CD4-positive, alpha-beta T cell (primary cell): ENCODE data around the gene NDOR1. TPM values are rescaled to one million over a fixed set of nuclear protein-coding genes. Genes with fewer than 3 reads are reported as not detected.

ENCODE experiments used
- ATAC-seq: fragments of 200-7000 bp; cut with Tn5 transposase; one replicate; pipeline ENCODE4 v1.10.0; 2022; ENCODE audit warnings: mild to moderate bottlenecking; ENCODE audit not compliant: poor library complexity
- CTCF ChIA-PET: fragments of 350-600 bp; sonication (Branson Sonifier 250); formaldehyde crosslinking; loops from one replicate; lab custom pipeline; 2021; ENCODE audit warnings: antibody characterized with exemption, inconsistent platforms; lab: Charles Lee
- POLR2A ChIA-PET: fragments of 350-600 bp; sonication (Branson Sonifier 250); formaldehyde crosslinking; loops from one replicate; lab custom pipeline; 2021; ENCODE audit warnings: antibody characterized with exemption, inconsistent platforms; lab: Charles Lee
- DNase-seq, 14 experiments: peaks; one replicate each; pipeline ENCODE4 v3.0.0-alpha.2; 2013 to 2020; ENCODE audit warnings: mixed read lengths in 2 of 14
- H3K27ac ChIP-seq, 2 donors: one replicate each; pipeline versions ENCODE4 v1.5.1 to v1.7.0; 2013; ENCODE audit warnings: low read length in 2 of 2, low read depth in 1 of 2, mild to moderate bottlenecking in 1 of 2
- H3K27me3 ChIP-seq, 2 experiments: 1 replicate in 1 of 2; 2 replicates in 1 of 2; pipeline versions ENCODE4 v1.6.1 to v1.7.0; 2013; ENCODE audit warnings: low read length in 2 of 2, control low read depth in 1 of 2, mild to moderate bottlenecking in 1 of 2, moderate library complexity in 1 of 2; ENCODE audit not compliant: insufficient read depth in 2 of 2, control insufficient read depth in 1 of 2
- H3K36me3 ChIP-seq: one replicate; pipeline ENCODE4 v1.6.1; 2013; ENCODE audit warnings: low read length, control low read depth; ENCODE audit not compliant: insufficient read depth
- H3K4me1 ChIP-seq: one replicate; pipeline ENCODE4 v1.6.1; 2013; ENCODE audit warnings: low read length, control low read depth; ENCODE audit not compliant: insufficient read depth
- H3K4me3 ChIP-seq: one replicate; pipeline ENCODE4 v1.5.1; 2013; ENCODE audit warnings: mild to moderate bottlenecking, low read length, moderate library complexity
- H3K9me3 ChIP-seq, 2 experiments: 1 replicate in 1 of 2; 2 replicates in 1 of 2; pipeline versions ENCODE4 v1.6.1 to v1.7.0; 2013; ENCODE audit warnings: low read length in 2 of 2, mild to moderate bottlenecking in 2 of 2, control low read depth in 1 of 2, moderate library complexity in 1 of 2; ENCODE audit not compliant: control insufficient read depth in 1 of 2, insufficient read depth in 1 of 2
- H3K27ac Mint-ChIP-seq: one replicate; pipeline ENCODE4 v1.8.0; 2020; ENCODE audit warnings: mixed read lengths
- H3K27me3 Mint-ChIP-seq: one replicate; pipeline ENCODE4 v1.8.0; 2021; ENCODE audit warnings: mixed read lengths
- H3K36me3 Mint-ChIP-seq: one replicate; pipeline ENCODE4 v1.8.0; 2021; ENCODE audit warnings: low read depth, mixed read lengths
- H3K4me1 Mint-ChIP-seq: one replicate; pipeline ENCODE4 v1.8.0; 2021; ENCODE audit warnings: low read depth, mixed read lengths
- H3K4me3 Mint-ChIP-seq: one replicate; pipeline ENCODE4 v1.8.0; 2020; ENCODE audit warnings: mild to moderate bottlenecking, mixed read lengths
- H3K9me3 Mint-ChIP-seq: one replicate; pipeline ENCODE4 v1.8.0; 2020; ENCODE audit warnings: mixed read lengths
- CTCF ChIP-seq: fragments of 200-600 bp; IDR thresholded peaks from one replicate; pipeline ENCODE4 v1.8.0; 2022; ENCODE audit warnings: antibody characterized with exemption, mild to moderate bottlenecking
- intact Hi-C, 2 experiments: fragments of 100-400 bp; cut with DNase I in 1 of 2; cut with micrococcal nuclease in 1 of 2; formaldehyde crosslinking; loops; one replicate each; pipeline versions ENCODE4 v1.15.1 to v1.9.0; 2023 to 2025; cut with DNase I, micrococcal nuclease
- total RNA-seq, 174 experiments: library from RNA in 2 of 174; stranded (reverse) in 2 of 174; gene quantifications; one replicate each; pipeline ENCODE4 v1.2.3 and lab custom pipeline; 2021 to 2026

Gene NDOR1
- total RNA-seq, 2 experiments from 2014 or later, result 22.8 to 25.3 TPM

- H3K4me1 ChIP-seq, result peaks cover 17% of the 10 kb centered on the region
- ATAC-seq (no peak), DNase-seq (no peak)
- H3K27ac ChIP-seq, result no peak overlapping the region
- H3K4me1 Mint-ChIP-seq, result peaks cover under 1% of the 10 kb centered on the region
- H3K4me3 ChIP-seq, result no peak overlapping the region
- CTCF ChIA-PET, result no interaction called here
- no peak for TF ChIP-seq CTCF
- no peaks in the 10 kb centered on the region for H3K9me3 Mint-ChIP-seq
- intact Hi-C loops, result no loop called here
- peaks cover 0 to 6% of the 10 kb centered on the region in 2 experiments for H3K9me3 ChIP-seq
- H3K36me3 ChIP-seq, result peaks cover 6% of the 10 kb centered on the region
- peaks cover 5% of the 10 kb centered on the region for H3K36me3 Mint-ChIP-seq
- H3K27me3 Mint-ChIP-seq, result no peaks in the 10 kb centered on the region
- POLR2A ChIA-PET, result no interaction called here
- peak overlapping the region; percentile 20 for H3K4me3 Mint-ChIP-seq
- no peak overlapping the region for H3K27ac Mint-ChIP-seq
- no peaks in the 10 kb centered on the region for H3K27me3 ChIP-seq
Measured at GRCh38 chr9:137195525-137196220, 9.8 kb upstream of the NDOR1 start.

DNA sequence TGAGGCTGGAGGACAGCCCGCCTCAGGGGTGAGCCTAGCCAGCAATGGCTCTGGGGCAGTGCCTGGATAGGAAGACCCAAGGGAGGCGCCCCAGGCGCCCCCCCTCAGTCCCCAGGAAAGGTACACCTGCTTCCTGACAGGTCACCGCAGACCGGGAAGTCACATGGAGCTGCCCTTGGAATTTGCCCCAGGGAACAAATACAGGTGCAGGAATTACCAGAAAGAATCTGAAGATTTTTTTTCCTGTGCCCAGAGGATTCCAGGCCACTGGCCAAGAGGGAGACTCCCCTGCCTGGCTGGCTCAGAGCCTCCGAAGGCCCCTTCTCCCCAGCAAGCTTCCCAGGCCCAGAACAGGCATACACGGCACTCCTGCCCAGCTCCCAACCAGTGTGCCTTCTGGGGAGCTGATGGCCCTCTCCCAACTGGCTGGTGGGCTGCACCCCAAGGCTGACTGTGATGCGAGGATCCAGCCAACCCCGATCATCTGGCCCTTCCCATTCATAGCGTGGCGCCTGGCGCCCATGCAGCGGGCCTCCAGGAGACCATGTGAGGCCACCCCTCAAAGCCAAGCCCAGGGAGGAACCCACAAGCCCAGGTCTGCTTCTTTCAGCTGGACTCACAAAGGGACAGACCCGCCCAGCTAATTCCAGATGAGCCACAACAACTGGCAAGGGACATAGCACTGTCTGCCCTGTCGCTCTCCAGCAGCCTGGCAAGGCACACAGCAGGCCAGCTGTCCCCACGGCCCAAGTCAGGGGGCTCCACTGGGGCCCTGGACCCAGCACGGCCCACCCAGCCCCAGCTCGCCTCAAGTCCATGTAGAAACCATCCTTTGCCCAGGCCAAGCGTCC, 7.2 kb upstream of the NDOR1 start:
- H3K9me3 ChIP-seq, result peaks cover 0 to 6% of the 10 kb centered on the region in 2 experiments
- DNase-seq, result no peak
- ChIA-PET POLR2A (interaction anchor here (0.8 to 1.1 kb wide), 2 partner anchors 9 to 25 kb away, joined by 4 to 5 read pairs; partner anchors contain the start of genes ANAPC2 and SSNA1), CTCF (interaction anchor here (0.6 kb wide), 1 partner anchor 41 kb away, joined by 3 read pairs; no protein-coding TSS in a partner anchor)
- no peaks in the 10 kb centered on the region for H3K36me3 ChIP-seq
- H3K4me3 ChIP-seq, result no peak overlapping the region
- H3K27me3 Mint-ChIP-seq, result no peaks in the 10 kb centered on the region
- TF ChIP-seq CTCF, result no peak
- H3K27ac Mint-ChIP-seq, result no peak overlapping the region
- peak overlapping the region; percentile 51 for H3K4me3 Mint-ChIP-seq
- peaks cover 10% of the 10 kb centered on the region for H3K4me1 Mint-ChIP-seq
- intact Hi-C loops, result loop anchor here in 1 of 2 experiments (1.0 kb wide), 1 partner anchor 9 kb away; no protein-coding TSS in a partner anchor
- no peaks in the 10 kb centered on the region for H3K27me3 ChIP-seq
- H3K4me1 ChIP-seq, result peaks cover 29% of the 10 kb centered on the region
- no peak overlapping the region for H3K27ac ChIP-seq
- H3K9me3 Mint-ChIP-seq, result no peaks in the 10 kb centered on the region
- no peak for ATAC-seq
- no peaks in the 10 kb centered on the region for H3K36me3 Mint-ChIP-seq

DNA sequence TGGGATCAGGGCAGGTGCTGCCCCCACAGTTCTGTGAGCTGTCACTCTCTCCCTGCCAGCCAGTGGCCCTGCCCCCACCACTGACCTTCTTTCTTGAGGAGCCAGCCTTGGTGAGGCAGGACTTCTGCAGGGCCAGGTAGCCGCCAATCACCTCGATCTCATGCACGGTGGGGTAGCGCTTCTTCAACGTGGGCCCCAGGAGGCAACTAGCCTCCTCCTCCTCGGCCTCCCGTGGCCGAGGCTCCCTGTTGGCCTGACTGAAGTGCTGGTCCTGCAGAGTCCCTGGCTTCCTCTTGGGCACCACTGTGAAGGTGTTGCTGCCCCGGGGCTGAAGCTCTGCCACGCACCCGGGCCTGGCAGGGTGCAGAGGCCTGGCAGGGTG, 6.6 kb upstream of the NDOR1 start:
- Mint-ChIP-seq H3K4me3 (peak overlapping the region; percentile 51), H3K4me1 (peaks cover 10% of the 10 kb centered on the region), H3K9me3 (no peaks in the 10 kb centered on the region), H3K27ac (no peak overlapping the region), H3K27me3 (no peaks in the 10 kb centered on the region), H3K36me3 (no peaks in the 10 kb centered on the region)
- no peak for DNase-seq
- ChIA-PET CTCF (no interaction called here), POLR2A (interaction anchor here (1.1 kb wide), 1 partner anchor 10 kb away, joined by 5 read pairs; the partner anchor contains the start of genes ANAPC2 and SSNA1)
- H3K27me3 ChIP-seq, result no peaks in the 10 kb centered on the region
- no peak for ATAC-seq
- H3K4me3 ChIP-seq, result no peak overlapping the region
- no peak for TF ChIP-seq CTCF
- H3K9me3 ChIP-seq, result peaks cover 0 to 6% of the 10 kb centered on the region in 2 experiments
- no peaks in the 10 kb centered on the region for H3K36me3 ChIP-seq
- intact Hi-C loops, result loop anchor here in 1 of 2 experiments (1.0 kb wide), 1 partner anchor 10 kb away; no protein-coding TSS in a partner anchor
- peaks cover 35% of the 10 kb centered on the region for H3K4me1 ChIP-seq
- no peak overlapping the region for H3K27ac ChIP-seq
